ENCODE results near the gene DLX3.

DLX3 gene

DNA sequence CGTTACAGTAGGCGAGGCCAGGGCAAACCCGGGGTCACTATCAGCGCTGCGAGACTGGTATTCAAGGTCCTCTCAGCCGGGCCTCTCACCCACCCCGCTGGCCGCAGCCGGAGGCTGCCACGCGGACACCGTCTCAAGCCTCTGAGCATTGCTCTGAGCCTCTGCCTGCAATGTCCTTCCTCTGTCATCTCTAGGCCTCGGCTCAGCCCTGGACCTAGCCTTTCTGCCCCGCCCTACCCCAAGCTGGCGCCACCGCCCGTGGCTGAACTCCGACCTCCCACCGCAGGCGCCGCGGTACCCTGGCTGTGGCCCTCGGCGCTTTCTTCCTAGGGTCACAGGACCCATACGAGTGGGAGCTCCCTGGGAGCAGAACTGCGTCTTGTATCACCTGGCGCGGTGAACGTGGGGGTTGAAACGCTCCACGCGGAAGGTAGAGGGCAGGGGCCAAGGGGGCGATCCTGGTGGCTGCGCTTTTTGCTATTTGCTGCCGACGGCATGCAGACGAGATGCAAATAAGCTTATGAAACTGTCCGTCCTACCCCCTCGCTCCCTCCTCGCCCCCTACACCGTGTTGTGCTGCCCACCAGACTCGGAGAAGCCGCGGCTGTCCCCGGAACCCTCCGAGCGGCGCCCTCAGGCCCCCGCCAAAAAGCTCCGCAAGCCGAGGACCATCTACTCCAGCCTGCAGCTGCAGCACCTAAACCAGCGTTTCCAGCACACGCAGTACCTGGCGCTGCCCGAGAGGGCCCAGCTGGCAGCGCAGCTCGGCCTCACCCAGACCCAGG lies 22.3 kb downstream of the DLX3 start:
- DNase-seq (ENCODE audit: low spot score), result no peak

DNA sequence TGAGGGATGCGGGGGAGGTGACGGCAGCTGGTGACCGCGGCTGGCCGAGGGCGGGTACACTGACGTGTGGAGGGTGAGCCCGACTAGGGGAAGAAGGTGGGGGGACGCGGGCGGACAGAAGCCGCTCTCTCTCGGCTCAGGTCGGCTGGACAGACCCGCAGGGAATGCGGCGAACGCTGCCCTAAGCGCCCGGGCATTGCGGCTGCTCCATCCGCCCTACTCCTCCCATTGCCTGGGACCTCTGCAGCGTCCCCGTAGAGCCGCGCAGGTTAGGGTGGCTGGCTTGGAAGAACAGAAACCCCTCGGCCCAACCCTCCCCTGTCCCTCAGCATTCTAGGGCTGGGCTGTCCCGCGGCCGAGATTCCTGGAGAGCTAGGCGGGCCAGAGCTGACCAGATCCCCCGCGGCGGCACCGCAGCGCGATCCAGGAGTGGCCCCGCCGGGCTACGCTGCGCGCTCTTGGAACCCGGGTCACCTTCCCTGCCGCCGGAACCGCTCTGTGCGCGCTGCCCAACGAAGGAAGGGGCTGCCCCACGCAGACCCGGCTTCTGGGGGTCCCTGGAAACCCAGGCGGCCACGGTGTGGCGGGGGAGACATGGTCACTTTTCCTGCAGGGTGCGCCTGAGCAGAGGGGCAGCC lies 23.1 kb downstream of the DLX3 start:
- DNase-seq (ENCODE audit: low spot score), result no peak

DNA sequence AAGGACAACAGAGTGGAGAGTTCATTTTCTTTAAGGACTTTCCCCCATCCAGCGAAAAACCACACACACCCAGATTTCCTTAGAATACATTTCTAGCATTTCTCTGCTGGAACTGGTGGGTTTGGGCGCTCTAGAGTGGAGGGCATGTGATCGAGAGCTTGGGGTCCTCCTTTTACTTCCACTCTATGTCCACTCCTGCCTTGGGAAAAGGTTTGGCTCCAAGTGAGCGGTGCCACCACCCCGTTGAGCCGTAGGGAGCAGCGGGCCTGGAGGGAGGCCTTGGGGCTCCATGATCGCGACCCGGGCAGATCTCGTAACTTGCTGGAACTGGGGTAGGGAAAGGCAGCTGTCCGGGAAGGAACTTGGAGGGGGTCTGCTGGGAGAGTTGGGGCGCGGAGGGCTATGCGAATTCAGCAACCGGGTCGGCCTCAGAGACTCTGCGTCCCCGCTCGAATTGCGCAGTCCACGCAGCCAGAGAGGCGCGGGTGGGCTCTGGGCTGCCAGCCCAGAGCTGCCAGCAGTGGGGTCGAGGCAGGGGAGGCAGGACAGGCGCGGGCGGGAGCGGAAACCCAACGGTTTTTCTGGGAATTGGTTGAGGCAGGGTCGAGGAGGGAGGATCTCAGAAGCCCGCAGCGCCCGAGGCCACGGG lies 23.7 kb downstream of the DLX3 start:
- no peak for DNase-seq (ENCODE audit: low spot score)

DNA sequence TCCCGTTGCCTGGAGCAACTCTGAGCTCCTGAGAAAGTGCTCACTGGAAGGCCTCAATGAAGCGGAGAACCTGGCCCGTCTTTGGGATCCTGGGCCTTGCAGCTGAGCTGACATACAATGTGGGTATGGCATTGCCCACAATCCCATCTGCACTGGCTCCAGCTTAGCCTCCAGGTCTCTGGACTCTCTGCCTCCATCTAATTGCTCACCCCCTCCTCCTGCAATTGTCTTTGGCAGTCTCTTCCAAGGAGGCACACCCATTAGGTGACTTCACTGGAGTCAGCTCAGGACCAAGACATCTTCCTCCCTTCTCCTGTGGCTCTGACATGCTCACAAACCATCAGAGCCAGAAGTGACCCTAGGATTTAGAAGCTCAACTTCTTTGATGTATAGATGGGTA lies 24.5 kb downstream of the DLX3 start:
- DNase-seq (ENCODE audit: low spot score), result no peak

DNA sequence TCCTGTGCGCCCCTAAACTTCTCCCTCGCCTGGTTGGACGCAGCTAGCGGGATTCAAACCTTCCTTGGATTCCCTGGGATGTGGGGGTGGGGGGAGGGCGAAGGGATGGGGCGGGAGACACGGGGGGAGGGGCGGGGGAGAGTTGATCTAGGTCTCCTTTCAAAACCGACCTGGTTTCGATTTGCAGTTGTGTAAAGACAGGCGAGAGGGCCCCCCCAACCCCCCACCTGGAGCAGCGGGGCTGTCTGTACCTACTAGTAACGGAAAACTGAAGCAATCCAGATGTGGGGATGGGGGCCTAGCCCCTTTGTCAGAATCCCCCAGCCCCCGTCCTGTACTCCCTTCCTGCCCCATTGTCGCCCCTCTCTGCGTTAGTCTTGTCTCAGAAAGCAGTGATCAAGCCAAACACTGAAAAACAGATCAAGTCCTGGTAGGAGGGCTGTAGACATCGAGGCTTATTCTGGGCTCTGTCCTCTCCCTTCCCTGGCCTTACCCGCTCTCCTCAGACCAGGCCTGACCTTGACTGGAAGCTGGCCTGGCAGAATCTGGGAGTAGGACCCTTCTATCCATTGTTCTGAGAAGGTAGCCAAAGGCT lies 25.1 kb downstream of the DLX3 start:
- no peak for DNase-seq (ENCODE audit: low spot score)

DNA sequence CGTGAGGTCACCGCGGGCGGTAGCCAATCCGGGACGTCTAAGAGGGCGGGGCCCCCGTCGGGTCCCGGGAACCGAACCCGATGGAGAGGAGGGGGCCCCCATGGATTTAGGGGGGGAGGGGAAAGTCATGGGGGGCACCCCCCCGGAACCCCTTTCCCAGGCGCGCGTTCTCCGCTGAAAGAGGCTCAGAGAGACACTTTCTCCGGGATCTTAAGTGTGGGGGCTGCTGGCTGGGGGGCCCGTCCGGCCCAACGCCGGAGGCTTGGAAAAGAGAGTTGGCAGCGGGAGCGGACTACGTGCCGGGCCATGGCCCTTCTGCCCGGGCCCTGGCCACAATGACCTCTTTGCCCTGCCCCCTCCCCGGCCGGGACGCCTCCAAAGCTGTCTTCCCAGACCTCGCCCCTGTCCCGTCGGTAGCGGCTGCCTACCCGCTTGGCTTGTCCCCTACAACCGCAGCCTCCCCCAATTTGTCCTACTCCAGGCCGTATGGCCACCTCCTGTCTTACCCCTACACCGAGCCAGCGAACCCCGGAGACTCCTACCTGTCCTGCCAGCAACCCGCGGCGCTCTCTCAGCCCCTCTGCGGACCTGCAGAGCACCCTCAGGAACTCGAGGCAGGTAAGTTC lies 25.8 kb downstream of the DLX3 start, which contains the start of gene DLX4:
Gene DLX4, plus strand, starts transcription at position 57 of the 626 bp plus-strand sequence. Its CDS starts 279 bp downstream, at position 336.
- no peak for DNase-seq (ENCODE audit: low spot score)

DNA sequence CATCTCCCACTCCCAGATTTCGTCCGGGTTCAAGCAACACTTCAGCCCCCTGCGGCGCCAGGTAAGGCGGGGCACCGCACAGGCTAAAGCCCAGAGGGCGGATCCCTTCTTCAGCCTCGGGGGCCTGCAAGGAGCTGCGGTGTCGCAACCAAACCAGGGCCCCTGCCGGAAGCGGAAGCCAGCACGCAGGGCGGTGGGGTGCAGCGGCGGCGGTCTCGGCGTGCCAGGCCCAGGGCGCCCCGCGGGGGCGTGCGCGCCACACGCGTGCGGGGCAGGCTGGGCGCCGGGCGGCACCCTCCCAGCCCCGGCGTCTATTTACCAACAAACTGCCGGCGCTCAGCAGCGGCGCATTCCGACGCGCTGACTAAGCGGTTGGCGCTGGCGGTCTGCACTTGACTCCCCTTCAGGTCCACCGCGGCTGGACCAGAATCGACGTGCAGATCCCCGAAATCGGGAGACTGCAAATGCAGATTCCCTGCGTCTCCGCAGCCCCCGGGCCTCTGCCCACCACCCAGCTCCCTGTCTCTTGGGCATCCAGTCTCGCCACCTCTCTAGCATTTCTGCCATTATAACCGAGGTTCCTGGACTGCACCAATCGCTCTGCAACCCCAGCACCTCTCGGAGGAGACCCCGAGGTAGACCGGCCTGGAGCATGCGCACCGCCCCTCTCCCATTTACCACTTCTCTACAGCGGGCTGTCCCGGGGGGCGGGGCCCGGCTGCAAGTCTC lies 26.5 kb downstream of the DLX3 start:
- DNase-seq (ENCODE audit: low spot score), result peak; percentile 69

DNA sequence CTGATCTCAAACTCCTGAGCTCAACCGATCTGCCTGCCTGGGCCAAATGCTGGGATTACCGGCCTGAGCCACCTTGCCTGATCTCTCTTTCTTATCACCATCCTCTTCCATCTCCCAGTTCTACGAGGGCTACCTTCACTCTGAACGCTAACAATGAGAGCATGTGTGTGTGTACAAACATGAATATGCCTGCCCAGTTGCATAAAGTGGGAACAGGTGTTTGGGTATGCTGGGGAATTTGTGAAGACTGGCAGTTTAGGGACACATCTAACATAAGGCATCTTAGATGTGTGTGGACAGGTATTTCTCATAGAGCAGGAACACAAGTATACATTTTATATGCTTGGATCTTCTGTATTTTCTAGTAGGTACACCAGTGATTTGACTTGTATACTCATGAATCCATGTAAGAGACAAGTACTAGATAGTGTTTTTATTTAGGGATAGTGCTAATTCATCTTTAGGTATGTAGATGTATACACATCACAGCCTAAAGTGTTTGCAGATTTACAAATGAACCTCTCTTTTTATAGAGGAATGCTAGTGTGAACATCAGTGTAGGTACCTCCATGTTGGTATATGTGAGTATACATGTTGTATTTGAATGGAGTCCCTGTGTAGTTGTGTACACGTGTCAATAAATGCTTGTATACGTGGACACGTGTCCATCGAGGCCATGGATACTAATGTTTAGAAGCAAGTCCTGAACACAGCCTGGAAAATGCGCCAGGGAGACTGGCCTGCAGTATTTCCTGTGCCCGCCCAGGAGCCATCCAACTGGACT lies 27.2 kb downstream of the DLX3 start:
- no peak for DNase-seq (ENCODE audit: low spot score)

DNA sequence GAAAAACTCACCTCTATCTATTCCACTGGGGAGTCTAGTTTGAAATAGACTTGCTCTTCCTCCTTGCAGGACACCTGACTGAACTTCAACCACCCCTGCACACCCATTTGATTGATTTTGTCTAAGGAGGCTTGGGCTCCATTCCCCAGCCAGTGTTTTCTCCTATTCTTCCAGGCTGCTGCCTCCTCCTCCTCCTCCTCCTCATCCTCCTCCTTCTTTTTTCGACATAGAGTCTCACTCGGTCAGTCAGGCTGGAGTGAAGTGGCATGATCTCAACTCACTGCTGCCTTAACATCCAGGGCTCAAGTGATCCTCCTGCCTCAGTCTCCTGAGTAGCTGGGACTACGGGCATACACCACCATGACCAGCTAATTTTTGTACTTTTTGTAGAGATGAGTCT lies 27.8 kb downstream of the DLX3 start:
- DNase-seq (ENCODE audit: low spot score), result no peak

DNA sequence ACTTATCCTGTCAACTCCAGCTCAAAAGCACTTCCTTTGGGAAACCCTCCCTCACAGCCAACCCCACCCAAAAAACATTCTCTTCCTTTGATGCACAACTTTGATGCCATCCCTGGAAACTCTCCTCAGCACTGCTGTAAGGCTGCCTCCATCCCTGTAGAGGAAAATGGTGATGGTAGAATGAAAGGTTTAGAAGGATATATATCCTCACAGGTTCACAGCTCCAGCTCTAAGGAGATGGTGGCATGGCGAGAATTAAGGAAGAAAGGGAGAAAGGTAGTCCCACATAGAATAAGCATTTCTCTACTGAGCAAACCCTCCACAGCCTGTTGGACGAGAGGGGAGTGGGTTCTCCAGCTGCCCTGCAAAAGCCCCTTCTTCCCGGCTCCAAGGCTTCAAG lies 28.3 kb downstream of the DLX3 start:
- no peak for DNase-seq (ENCODE audit: low spot score)

DNA sequence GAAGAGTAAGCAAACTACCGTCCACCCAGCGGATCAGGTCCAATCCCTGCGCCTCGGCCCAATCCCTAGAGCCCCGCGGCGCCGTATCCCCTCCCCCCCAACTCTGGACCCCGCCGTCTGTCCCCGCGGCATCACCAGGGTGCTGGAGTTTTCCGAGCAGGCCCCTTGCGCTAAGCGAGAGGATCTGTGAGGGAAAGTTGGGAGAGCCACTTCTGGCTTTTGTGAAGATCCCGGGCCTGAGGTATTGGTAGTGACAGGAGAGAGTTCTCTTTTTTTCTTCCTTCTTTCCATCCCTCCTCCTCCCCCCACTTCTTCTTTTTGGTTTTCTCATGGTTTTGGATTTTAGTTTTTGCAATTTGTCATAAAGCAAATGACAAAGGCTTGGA lies 29.5 kb downstream of the DLX3 start:
- no peak for DNase-seq (ENCODE audit: low spot score)

DNA sequence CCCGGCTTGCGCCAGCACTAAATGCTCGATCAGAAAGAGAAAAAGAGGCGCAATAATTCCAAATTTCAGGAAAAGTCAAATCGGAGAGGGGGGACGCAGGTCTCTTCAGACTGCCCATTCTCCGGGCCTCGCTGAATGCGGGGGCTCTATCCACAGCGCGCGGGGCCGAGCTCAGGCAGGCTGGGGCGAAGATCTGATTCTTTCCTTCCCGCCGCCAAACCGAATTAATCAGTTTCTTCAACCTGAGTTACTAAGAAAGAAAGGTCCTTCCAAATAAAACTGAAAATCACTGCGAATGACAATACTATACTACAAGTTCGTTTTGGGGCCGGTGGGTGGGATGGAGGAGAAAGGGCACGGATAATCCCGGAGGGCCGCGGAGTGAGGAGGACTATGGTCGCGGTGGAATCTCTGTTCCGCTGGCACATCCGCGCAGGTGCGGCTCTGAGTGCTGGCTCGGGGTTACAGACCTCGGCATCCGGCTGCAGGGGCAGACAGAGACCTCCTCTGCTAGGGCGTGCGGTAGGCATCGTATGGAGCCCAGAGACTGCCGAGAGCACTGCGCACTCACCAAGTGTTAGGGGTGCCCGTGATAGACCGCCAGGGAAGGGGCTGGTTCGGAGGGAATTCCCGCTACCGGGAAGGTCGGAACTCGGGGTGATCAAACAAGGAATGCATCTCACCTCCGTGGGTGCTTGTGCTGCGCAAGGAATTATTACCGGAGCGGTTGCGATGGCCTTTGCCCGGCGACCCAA lies 30.1 kb downstream of the DLX3 start:
- no peak for DNase-seq (ENCODE audit: low spot score)

DNA sequence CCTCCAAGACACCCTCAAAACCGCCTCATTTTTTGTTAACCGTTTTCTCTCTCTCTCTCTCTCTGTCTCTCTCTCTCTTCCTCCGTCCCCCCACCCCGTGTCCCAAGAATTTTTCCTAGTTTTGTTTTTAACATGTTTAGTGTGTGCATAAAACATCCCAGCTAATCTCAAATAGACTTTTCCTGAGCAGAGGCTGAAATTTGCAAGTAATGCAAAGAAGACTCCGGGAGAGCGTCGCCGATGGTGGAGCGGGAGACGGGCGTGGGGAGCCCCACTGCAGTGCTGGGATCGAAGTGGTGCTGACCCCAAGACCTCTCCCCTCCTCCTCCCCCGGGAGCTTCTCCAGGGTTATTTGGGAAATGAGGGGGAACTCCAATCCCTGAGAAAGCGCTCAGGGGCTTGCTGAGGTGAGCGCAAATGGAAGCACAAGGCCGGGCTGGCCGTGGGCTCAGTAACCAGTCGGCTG lies 30.7 kb downstream of the DLX3 start:
- no peak for DNase-seq (ENCODE audit: low spot score)

DNA sequence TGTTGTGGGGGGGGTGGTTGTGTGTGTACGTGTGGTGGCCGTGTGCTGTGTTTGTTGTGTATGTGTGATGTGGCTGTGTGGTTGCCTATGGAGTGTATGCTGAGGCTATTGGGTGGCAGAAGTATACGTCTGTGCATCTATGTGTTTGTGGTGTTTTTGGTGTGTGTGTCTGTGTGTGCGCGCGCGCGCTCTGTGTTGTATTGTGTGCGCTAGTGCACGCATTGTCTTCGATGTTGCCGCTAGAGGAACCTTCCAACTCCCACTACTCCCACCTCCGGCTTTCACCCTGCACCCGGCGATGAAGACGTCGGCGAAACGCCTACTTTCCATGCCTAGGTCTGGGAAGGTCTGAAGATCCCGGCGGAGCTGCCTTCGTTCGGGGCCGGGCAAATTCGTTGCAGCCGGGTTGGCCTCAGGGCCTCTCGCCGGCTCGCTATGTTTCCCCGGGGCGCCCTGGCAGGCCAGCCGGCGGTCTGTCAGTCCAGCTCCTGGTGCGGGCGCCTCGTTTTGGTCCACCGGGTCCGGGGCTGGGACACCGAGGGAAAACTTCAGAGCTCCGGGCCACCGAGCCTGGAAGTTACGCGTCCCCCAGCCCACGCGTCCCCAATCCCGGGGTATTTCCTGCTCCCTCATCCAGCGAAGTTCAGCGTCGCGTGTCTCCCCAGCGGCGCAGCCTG lies 31.3 kb downstream of the DLX3 start:
- DNase-seq (ENCODE audit: low spot score), result no peak

DNA sequence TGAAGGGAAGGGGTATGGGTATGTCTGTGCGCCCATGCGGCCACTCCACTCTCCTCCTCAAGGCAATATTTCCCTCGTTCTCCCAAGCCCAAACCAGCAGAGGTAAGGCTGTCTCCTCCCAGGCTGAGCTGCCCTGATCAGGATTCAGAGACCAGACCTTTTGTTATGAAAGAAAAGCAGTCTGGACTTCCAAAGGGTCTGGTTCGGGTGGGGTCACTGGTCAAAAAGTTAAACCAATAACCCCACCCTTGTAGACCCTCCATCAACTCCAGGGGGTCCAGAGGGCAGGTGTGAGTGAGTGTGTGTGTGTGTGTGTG lies 31.8 kb downstream of the DLX3 start:
- DNase-seq (ENCODE audit: low spot score), result no peak

DNA sequence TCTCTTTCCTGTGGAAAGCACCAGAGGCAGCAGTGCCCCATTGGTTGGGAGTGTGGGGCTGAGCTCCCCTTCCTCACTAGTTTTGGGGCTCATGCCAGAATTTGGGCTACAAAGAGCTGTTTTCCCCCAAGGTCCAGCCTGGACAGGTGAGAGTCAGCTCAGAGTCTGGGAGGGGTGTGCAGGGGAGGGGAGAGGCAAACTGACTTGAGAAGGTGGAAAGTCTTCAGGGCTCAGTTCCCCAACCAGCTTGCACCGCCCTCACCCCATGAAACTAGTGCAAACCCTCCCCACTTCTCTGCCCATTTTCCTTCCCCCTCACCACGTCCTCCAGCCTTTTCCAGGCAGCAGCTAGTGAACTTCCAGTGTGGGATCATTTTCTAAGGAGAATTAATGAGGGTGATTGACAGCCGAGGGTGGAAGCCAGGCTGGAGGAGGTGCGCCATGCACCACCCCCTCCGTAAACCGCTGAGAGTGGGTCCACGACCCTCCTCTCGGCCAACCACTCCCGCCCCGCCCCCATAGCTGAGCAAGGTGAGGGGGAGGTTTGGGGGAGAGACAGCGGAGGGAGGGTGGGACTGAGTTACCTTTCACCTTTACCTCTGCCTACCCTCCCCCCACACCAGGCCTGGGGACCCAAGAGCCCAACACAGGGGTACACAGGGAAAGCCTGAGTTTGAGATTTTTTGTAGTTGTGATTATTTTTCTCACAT lies 32.3 kb downstream of the DLX3 start:
- no peak for DNase-seq (ENCODE audit: low spot score)

DNA sequence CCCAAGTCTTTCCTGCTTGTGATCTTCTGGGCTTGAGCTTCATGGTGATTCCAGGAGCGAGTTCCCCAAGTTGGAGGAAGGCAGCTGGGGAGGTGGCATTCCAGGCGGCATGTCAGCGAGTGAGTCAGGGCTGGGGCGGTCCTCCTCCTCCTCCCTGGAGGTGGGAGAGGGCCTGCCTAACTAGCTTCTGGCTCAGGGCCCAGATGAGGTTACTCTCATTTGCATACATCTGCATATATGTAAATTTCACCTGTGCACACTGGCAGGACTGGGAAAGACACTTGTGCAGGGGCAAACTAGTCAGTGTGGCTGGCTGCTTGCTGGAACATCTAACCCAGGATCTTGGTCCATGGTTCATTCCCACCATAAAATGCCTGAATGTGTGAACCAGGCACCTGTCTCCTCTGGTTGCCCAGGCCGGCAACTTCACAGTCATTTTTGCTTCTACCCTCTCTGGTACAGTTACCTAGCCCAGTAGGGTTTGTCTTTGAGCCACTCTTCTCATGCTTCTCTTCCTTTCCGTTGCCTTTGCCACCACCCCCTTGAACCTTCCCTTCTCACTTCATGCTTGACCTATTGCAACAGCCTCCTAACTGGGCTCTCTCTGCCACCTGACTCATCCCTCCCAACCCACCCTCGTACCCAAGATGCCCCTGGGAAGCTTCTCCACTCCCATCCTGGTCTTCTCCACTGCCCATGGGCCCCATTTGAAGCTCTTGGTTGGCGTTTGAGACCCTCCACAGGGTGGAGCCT lies 35.7 kb downstream of the DLX3 start:
- no peak for DNase-seq (ENCODE audit: low spot score)

DNA sequence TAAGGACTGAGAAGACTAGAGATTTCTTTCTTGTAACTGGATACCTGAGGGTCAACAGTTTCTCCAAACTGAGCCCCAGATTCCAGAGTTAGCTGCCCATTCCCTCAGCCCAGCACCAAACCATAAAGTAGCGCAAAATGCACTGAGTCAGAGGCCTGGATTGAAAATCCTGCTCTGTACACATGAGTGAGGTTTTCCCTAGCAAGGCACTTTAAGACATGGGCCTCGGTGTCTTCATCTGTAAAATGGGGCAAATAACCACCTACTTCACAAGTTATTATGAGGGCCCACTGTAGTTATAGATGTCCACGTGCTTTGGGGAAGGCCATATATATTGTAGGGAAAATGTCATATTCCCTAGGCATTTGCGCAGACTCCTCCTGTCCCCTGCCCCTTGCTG lies 36.3 kb downstream of the DLX3 start:
- no peak for DNase-seq (ENCODE audit: low spot score)
